HG03565 (cell line): ENCODE data around the gene ESRRA.

Source experiments
- ATAC-seq: cut with Tn5 transposase; IDR thresholded peaks from one replicate; pipeline ENCODE4 v1.9.1; 2021; ENCODE audit warnings: mild to moderate bottlenecking, moderate library complexity; ENCODE audit not compliant: unreplicated experiment

The ESRRA gene

DNA sequence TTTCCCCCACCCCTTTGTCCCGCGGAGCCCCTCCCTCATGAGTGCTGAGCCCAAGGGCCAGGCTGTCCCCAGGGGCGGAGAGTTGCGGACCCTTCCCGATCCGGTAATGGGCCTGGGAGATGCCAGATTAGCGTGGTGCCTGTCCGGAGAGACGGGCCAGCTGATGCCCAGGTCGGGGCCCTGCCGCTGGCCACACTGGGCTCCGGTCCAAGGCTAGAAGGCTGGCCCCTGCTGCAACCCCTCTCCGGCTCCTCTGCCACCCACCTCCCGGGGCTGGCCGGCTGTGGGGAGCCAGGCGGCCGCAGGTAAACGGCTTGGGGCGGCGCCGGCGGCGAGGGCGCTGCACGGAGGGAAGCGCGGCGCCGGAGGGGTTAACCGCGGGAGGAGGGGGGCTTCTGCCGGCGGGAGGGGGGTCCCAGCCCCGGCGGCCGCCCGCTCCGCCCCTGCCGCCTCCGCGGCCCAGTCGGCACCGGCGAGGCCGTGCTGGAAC lies 14.0 kb upstream of the ESRRA start, which contains the start of gene KCNK4:
TSS of gene KCNK4 (plus strand) at position 41 of the 490 bp plus-strand sequence. CDS start 1,717 bp downstream, outside the sequence.
- no peak for ATAC-seq

DNA sequence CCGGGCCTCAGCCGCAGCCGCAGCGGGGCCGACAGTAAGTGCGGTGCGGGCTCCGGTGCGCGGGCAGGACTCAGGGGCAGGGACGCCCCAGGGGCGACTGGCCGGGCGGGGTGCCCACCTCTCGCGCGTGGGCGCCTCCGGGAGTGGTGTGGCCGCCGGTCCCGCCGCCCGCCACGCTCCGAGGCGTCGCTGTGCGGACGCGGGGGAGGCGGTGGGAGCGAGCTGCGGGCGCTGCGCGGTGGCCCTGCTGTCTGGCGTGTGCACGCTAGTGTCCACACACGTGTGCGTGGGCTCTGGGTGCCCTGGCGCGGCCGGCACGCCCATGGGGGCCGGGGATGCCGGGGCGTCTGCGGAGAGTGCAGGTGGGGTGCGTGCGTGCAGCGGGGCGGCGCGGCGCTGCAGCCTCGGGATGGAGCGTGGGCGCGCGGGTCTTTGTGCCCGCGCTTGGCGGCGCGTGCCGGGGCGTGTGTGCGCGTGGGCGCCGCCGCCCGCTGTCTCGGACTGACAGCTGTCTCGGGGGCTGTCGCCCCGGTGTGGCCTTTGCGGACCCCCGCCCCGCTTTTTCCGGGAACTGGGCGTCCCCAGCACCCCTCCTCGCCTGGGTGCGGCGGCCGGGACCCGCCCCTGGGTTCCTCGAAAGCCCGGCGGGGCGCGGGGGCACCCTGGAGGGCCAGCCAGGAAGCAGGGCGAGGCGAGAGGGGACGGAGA lies 13.4 kb upstream of the ESRRA start:
- ATAC-seq = no peak

DNA sequence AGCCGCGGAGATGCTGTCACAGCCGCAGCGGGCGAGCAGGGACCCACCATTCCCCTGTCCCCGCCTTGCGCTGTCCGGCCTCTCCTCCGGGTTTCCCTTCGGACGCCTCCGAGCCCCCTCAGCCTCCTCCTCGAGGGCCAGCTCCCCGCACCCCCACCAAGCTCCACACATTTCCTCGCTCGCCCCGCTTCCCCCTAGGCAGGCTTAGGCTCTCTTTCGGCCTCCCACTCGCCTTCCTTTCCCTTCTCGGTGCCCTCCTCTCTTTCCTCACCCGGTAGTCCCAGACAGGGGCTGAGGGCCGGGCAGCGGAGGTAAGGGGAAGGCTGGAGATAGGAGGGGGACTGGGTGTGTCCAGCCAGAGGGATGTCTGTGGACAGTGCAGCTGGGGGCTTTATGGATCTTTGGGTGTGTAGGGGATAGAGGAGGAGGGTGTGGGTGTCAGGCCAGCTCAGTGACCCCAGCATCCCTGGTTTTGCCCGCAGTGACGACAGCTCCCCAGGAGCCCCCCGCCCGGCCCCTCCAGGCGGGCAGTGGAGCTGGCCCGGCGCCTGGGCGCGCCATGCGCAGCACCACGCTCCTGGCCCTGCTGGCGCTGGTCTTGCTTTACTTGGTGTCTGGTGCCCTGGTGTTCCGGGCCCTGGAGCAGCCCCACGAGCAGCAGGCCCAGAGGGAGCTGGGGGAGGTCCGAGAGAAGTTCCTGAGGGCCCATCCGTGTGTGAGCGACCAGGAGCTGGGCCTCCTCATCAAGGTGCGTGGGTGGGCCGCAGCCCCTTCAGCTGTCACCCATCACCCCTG lies 12.7 kb upstream of the ESRRA start:
- no peak for ATAC-seq

- no peak for ATAC-seq
Measured at GRCh38 chr11:64294774-64295173, 10.6 kb upstream of the ESRRA start.

DNA sequence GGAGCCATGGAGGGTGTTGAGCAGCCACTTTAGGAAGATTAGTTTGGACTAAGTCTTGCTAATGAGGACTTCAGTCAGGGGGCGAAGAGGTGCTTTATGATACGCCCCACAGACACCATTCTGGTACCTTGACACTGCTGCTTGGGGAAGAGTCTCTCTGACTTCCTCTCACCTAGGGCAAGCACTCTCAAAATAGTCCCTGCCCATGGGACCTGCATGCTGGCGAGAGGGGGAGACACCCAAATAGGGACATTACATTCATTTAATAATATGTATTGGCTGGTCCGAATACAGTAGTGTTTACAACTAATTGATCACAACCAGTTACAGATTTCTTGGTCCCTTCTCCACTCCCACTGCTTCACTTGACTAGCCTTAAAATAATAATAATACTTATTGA lies 9.6 kb upstream of the ESRRA start:
- no peak for ATAC-seq

- ATAC-seq = no peak
Measured at GRCh38 chr11:64296236-64296635, 9.1 kb upstream of the ESRRA start.

DNA sequence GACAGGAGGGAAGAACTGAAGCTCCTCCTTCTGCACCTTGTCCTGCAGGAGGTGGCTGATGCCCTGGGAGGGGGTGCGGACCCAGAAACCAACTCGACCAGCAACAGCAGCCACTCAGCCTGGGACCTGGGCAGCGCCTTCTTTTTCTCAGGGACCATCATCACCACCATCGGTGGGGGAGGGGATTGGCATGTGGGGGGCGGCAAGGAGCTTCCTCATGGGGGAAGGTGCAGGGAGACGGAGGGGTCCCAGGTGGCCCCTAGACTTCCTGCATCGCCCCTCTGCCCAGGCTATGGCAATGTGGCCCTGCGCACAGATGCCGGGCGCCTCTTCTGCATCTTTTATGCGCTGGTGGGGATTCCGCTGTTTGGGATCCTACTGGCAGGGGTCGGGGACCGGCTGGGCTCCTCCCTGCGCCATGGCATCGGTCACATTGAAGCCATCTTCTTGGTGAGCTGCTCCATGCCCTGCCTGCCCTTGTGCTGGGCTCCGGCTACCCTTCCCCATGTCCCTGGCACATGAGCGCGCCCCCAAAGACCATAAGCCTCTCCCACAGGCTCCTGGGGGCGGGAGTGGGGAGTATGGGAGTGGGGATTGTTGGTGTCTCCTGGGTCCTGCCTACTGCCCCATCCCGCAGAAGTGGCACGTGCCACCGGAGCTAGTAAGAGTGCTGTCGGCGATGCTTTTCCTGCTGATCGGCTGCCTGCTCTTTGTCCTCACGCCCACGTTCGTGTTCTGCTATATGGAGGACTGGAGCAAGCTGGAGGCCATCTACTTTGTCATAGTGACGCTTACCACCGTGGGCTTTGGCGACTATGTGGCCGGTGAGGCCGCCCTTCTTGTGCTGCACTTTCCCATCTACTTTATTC lies 8.3 kb upstream of the ESRRA start:
- no peak for ATAC-seq

DNA sequence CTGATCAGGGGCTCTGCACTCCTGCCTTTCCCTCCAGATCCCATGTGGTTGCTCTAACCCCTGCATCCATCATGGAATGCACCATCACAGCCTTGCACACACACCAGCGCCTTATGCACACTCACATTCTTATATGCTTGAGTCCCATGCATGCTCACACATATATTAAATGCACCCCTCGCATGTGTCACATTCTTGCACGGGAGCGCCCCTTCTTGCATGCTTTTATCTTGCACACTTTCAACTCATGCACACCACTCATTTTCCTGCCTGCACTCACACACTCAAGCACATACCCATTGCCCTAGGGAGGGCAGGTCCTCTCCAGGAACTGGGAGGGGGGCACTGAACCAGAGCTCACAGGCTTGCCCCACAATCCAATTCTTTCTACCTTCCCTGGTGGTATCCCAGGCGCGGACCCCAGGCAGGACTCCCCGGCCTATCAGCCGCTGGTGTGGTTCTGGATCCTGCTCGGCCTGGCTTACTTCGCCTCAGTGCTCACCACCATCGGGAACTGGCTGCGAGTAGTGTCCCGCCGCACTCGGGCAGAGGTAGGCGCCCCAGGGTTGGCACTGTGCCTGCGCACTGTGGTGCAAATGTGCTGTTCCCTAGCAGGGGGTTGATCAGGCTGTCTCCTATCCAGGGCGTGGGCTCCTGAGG lies 7.5 kb upstream of the ESRRA start:
- ATAC-seq = no peak

- no peak for ATAC-seq
Measured at GRCh38 chr11:64298966-64299846, 6.1 kb upstream of the ESRRA start.

DNA sequence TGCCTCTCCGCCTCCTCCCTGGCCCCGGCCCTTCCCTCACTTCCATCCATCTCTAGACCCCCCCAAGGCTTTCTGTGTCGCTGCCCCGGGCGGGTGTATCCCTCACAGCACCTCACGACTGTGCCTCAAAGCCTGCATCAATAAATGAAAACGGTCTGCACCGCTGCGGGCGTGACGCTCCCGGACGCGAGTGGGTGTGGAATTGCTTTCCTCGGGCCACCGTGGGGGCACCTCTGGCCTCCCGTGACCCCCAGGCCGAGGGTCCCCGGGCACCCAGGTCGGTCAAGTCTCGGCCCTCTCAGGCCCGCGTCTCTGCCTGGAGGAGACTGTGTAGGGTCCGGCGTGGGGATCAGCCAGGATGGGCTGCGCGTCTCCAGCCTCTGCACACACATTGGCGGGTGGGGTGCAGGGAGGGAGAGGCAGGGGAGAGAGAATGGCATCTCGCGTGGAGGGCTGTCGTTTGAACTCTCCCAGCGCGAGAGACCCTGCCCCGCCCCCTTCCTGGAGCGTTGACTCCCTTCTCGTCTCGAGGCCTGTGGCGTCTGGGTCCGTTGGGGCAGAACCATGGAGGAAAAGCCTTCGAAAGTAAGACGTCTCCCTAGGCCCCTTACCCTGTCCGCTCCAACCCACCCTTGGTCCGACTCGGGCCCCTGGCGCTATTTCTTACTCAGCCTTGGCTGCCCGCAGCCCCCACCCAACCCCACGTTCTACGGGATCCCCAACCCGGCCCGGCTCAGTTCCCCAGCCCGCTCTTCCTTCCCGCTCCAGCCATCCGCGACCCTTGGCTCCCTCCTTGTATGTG lies 5.3 kb upstream of the ESRRA start, which contains the start of gene CATSPERZ:
TSS of gene CATSPERZ (plus strand) at position 512 of the 802 bp plus-strand sequence. CDS start at position 565, 53 bp downstream.
- ATAC-seq = no peak

GRCh38 chr11:64303109-64304031 lies 2.0 kb upstream of the ESRRA start:
- ATAC-seq = no peak

DNA sequence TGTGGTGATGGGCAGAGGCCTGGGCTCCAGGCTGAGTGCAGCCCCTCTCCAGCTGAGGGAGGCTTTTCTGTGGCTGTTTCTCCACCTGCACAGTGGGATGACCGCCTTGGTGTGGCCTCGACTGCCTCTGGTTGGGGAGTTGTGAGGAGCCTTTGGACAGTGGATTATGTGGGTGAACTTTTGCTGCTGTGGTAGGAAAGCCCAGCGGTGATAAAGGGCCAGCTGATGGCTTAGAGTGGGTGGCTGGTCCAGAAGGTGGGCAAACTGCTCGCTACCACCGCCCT lies 1.4 kb upstream of the ESRRA start:
- no peak for ATAC-seq

GRCh38 chr11:64304316-64305072 lies 830 bp upstream of the ESRRA start:
- peak; percentile 21 for ATAC-seq

GRCh38 chr11:64305691-64306562 lies 603 bp downstream of the ESRRA start:
- no peak for ATAC-seq

DNA sequence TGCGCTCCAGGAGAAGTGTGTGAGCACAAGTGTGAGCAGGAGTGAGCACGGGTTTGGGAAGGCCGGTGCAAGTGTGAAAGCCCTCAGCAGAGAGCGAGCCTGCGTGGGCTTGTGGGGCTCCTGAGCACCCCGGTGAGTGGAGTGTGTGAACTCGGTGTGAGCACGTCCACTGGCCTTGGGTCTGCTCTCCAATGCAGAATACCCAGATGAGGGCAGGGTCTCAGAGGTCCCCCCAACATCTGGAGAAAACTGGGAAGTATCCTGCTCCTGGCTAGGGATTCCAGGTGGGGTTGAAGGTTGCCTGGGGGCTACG lies 1.2 kb downstream of the ESRRA start:
- ATAC-seq = no peak

DNA sequence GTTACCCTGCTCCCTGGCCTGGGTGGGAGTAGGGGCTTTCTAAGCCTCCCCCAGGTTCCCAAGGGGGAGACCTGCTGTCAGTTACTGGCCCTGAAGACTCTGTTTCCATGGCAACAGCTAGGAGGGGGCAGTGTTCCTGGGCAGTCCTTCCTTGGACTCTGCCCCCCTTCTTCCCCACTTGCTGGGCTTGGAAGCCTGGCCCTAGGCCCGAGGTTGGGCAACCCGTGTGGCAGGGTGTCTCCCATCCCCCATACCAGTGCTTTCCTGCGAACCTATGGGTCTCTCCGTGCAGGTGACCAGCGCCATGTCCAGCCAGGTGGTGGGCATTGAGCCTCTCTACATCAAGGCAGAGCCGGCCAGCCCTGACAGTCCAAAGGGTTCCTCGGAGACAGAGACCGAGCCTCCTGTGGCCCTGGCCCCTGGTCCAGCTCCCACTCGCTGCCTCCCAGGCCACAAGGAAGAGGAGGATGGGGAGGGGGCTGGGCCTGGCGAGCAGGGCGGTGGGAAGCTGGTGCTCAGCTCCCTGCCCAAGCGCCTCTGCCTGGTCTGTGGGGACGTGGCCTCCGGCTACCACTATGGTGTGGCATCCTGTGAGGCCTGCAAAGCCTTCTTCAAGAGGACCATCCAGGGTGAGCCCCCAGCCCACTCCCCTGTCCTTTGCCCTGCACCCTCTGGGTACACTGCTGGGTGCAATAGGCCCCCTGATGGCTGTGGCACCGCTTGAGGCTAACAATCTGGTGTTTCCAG lies 1.7 kb downstream of the ESRRA start:
- no peak for ATAC-seq
